ENCODE results near the gene MMP8.

MMP8 gene

GRCh38 chr11:102695201-102695600 lies 29.6 kb downstream of the MMP8 start:
- no peaks in the 10 kb centered on the region for H3K27me3 ChIP-seq
- no peak for TF ChIP-seq Cebpa-rat (IDR thresholded peaks at IDR 0.05)
- no peak overlapping the region for H3K4me2 ChIP-seq

GRCh38 chr11:102685754-102686153 lies 39.0 kb downstream of the MMP8 start:
- no peak overlapping the region for H3K4me2 ChIP-seq
- no peak overlapping the region for H3K9ac ChIP-seq
- peaks cover 26% of the 10 kb centered on the region for H3K4me1 ChIP-seq
- peaks cover 11% of the 10 kb centered on the region for H3K9me3 ChIP-seq
- H3K27ac ChIP-seq = no peak overlapping the region
- no peak for TF ChIP-seq Cebpa-rat (IDR thresholded peaks at IDR 0.05)
- H3K4me3 ChIP-seq = no peak overlapping the region
- H3K36me3 ChIP-seq = no peaks in the 10 kb centered on the region
- H4K20me1 ChIP-seq = no peaks in the 10 kb centered on the region
- H3K27me3 ChIP-seq = no peaks in the 10 kb centered on the region

More at GRCh38 chr11:102695201-102695600, 29.6 kb downstream of the MMP8 start:
- H3K9me3 ChIP-seq = no peaks in the 10 kb centered on the region
- H3K27ac ChIP-seq = no peak overlapping the region
- no peak overlapping the region for H3K4me3 ChIP-seq
- no peaks in the 10 kb centered on the region for H4K20me1 ChIP-seq
- H3K9ac ChIP-seq = no peak overlapping the region
- H3K36me3 ChIP-seq = no peaks in the 10 kb centered on the region
- no peaks in the 10 kb centered on the region for H3K4me1 ChIP-seq

- Histone ChIP-seq H3K4me1 (peaks cover 26% of the 10 kb centered on the region), H3K27me3 (no peaks in the 10 kb centered on the region), H4K20me1 (no peaks in the 10 kb centered on the region), H3K9ac (no peak overlapping the region), H3K4me3 (no peak overlapping the region), H3K4me2 (no peak overlapping the region), H3K27ac (no peak overlapping the region), H3K9me3 (peaks cover 11% of the 10 kb centered on the region), H3K36me3 (no peaks in the 10 kb centered on the region)
- TF ChIP-seq Cebpa-rat (IDR thresholded peaks at IDR 0.05) = no peak
Observed at GRCh38 chr11:102685338-102685737, 39.4 kb downstream of the MMP8 start.

- no peaks in the 10 kb centered on the region for H4K20me1 ChIP-seq
- H3K27me3 ChIP-seq = no peaks in the 10 kb centered on the region
- H3K9ac ChIP-seq = no peak overlapping the region
- H3K4me1 ChIP-seq = peaks cover 38% of the 10 kb centered on the region
- no peaks in the 10 kb centered on the region for H3K36me3 ChIP-seq
- TF ChIP-seq Cebpa-rat (IDR thresholded peaks at IDR 0.05) = no peak
- H3K9me3 ChIP-seq = peaks cover 11% of the 10 kb centered on the region
- no peak overlapping the region for H3K4me2 ChIP-seq
- H3K4me3 ChIP-seq = no peak overlapping the region
- no peak overlapping the region for H3K27ac ChIP-seq
Observed at GRCh38 chr11:102683277-102683676, 41.5 kb downstream of the MMP8 start.

- Histone ChIP-seq H3K27me3 (no peaks in the 10 kb centered on the region), H3K27ac (no peak overlapping the region)
- no peak for TF ChIP-seq Cebpa-rat (IDR thresholded peaks at IDR 0.05)
Observed at GRCh38 chr11:102680945-102681344, 43.8 kb downstream of the MMP8 start.

GRCh38 chr11:102678022-102678421 lies 46.7 kb downstream of the MMP8 start:
- Histone ChIP-seq H4K20me1 (no peaks in the 10 kb centered on the region), H3K27ac (no peak overlapping the region), H3K27me3 (no peaks in the 10 kb centered on the region), H3K4me2 (no peak overlapping the region), H3K4me1 (peaks cover 12% of the 10 kb centered on the region), H3K4me3 (no peak overlapping the region), H3K36me3 (no peaks in the 10 kb centered on the region), H3K9me3 (peaks cover under 1% of the 10 kb centered on the region; the same call in 1 of the 2 replicates), H3K9ac (no peak overlapping the region)
- no peak for TF ChIP-seq Cebpa-rat (IDR thresholded peaks at IDR 0.05)

More at GRCh38 chr11:102680945-102681344, 43.8 kb downstream of the MMP8 start:
- H3K9me3 ChIP-seq = peaks cover 11% of the 10 kb centered on the region
- H3K9ac ChIP-seq = no peak overlapping the region
- H3K36me3 ChIP-seq = no peaks in the 10 kb centered on the region
- H3K4me1 ChIP-seq = peaks cover 15% of the 10 kb centered on the region
- H4K20me1 ChIP-seq = no peaks in the 10 kb centered on the region
- H3K4me2 ChIP-seq = no peak overlapping the region
- H3K4me3 ChIP-seq = no peak overlapping the region

GRCh38 chr11:102676084-102676483 lies 48.7 kb downstream of the MMP8 start:
- Histone ChIP-seq H3K4me1 (peaks cover 12% of the 10 kb centered on the region), H3K36me3 (no peaks in the 10 kb centered on the region), H3K27ac (no peak overlapping the region), H3K4me3 (no peak overlapping the region), H3K4me2 (no peak overlapping the region), H3K9me3 (no peaks in the 10 kb centered on the region), H3K27me3 (no peaks in the 10 kb centered on the region), H4K20me1 (no peaks in the 10 kb centered on the region), H3K9ac (no peak overlapping the region)
- no peak for TF ChIP-seq Cebpa-rat (IDR thresholded peaks at IDR 0.05)

GRCh38 chr11:102669664-102670063 lies 55.1 kb downstream of the MMP8 start:
- H3K27ac ChIP-seq = no peak overlapping the region
- no peak for TF ChIP-seq Cebpa-rat (IDR thresholded peaks at IDR 0.05)
- H3K36me3 ChIP-seq = no peaks in the 10 kb centered on the region
- no peaks in the 10 kb centered on the region for H4K20me1 ChIP-seq
- no peaks in the 10 kb centered on the region for H3K9me3 ChIP-seq
- no peak overlapping the region for H3K4me2 ChIP-seq
- no peak overlapping the region for H3K9ac ChIP-seq
- H3K4me3 ChIP-seq = no peak overlapping the region
- no peaks in the 10 kb centered on the region for H3K27me3 ChIP-seq
- no peaks in the 10 kb centered on the region for H3K4me1 ChIP-seq

- no peaks in the 10 kb centered on the region for H3K4me1 ChIP-seq
- H3K27me3 ChIP-seq = no peaks in the 10 kb centered on the region
- no peak overlapping the region for H3K27ac ChIP-seq
- no peak overlapping the region for H3K9ac ChIP-seq
- TF ChIP-seq Cebpa-rat (IDR thresholded peaks at IDR 0.05) = no peak
- H3K9me3 ChIP-seq = no peaks in the 10 kb centered on the region
- H4K20me1 ChIP-seq = no peaks in the 10 kb centered on the region
- H3K4me2 ChIP-seq = no peak overlapping the region
- H3K4me3 ChIP-seq = no peak overlapping the region
- H3K36me3 ChIP-seq = no peaks in the 10 kb centered on the region
Observed at GRCh38 chr11:102666331-102666957, 58.3 kb downstream of the MMP8 start.

GRCh38 chr11:102664001-102664752 lies 60.6 kb downstream of the MMP8 start:
- Histone ChIP-seq H3K36me3 (no peaks in the 10 kb centered on the region), H3K4me2 (no peak overlapping the region), H3K9ac (no peak overlapping the region), H3K4me1 (no peaks in the 10 kb centered on the region), H4K20me1 (no peaks in the 10 kb centered on the region), H3K9me3 (no peaks in the 10 kb centered on the region), H3K27me3 (no peaks in the 10 kb centered on the region), H3K4me3 (no peak overlapping the region), H3K27ac (no peak overlapping the region)
- no peak for TF ChIP-seq Cebpa-rat (IDR thresholded peaks at IDR 0.05)

Measured in BLaER1 (cell line).